Peyer's patch (tissue), 4 donors: ENCODE measurements around the gene PLEKHO1.
"Not testable (repeated sequence)": the region's sequence is repeated elsewhere in the genome, so short reads cannot be mapped to it uniquely, and the experiment has no call there.

Source experiments
- CTCF ChIP-seq, 6 experiments: fragments of 450-650 bp in 4 of 6; fragments of 200-600 bp in 2 of 6; sonication (generic) in 1 of 6; IDR thresholded peaks; one replicate each; pipeline ENCODE4 v1.5.1; 2017 to 2019; ENCODE audit warnings: antibody characterized with exemption in 6 of 6, mild to moderate bottlenecking in 3 of 6, moderate library complexity in 1 of 6
- POLR2A ChIP-seq, 2 donors: fragments of 450-650 bp; IDR thresholded peaks; one replicate each; pipeline ENCODE4 v1.5.1; 2017; ENCODE audit warnings: antibody characterized with exemption in 2 of 2, mild to moderate bottlenecking in 2 of 2, moderate library complexity in 2 of 2

- TF ChIP-seq POLR2A, CTCF (IDR thresholded peaks at IDR 0.05): not testable (repeated sequence)
These were observed 14.3 kb upstream of the PLEKHO1 start for GRCh38 chr1:150135400-150135799.
